Skeletal muscle cell (primary cell): ENCODE data around the gene FBXO10.
"Not testable (repeated sequence)": the region's sequence is repeated elsewhere in the genome, so short reads cannot be mapped to it uniquely, and the experiment has no call there.

ENCODE experiments used
- DNase-seq: peaks from one replicate; pipeline ENCODE4 v3.0.0-alpha.2; 2010; ENCODE audit warnings: low read depth
- H3K4me3 ChIP-seq: 2 replicates; pipeline ENCODE4 v1.5.1; 2011; ENCODE audit warnings: low read depth, mild to moderate bottlenecking, control low read depth, low read length, moderate library complexity

FBXO10 gene

DNA sequence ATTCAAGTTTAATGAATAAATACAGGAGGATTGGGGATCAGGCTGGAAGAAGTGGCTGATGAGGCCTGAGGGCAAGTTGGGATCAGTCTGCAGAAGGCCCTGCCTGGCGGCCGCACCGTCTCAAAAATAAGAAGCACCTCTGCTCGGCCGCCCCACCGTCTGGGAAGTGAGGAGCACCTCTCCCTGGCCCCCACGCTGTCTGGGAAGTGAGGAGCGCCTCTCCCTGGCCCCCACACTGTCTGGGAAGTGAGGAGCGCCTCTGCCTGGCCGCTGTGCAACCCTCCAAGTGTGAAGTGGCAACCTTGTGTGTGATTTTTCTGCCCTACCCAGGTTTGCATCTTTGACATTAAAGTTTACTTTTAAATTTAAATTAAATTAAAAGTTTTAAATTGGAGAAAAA is 55.1 kb downstream of the FBXO10 start:
- no peak for DNase-seq
- no peak overlapping the region for H3K4me3 ChIP-seq

GRCh38 chr9:37520641-37521040 is 55.5 kb downstream of the FBXO10 start:
- no peak overlapping the region for H3K4me3 ChIP-seq
- no peak for DNase-seq

GRCh38 chr9:37517923-37518322 is 58.3 kb downstream of the FBXO10 start:
- H3K4me3 ChIP-seq, result no peak overlapping the region
- DNase-seq, result no peak

GRCh38 chr9:37515620-37516258 is 60.4 kb downstream of the FBXO10 start:
- DNase-seq, result no peak
- no peak overlapping the region for H3K4me3 ChIP-seq

GRCh38 chr9:37514999-37515398 is 61.2 kb downstream of the FBXO10 start:
- H3K4me3 ChIP-seq, result no peak overlapping the region
- no peak for DNase-seq

GRCh38 chr9:37514415-37514814 is 61.8 kb downstream of the FBXO10 start:
- not testable (repeated sequence) for DNase-seq, H3K4me3 ChIP-seq

DNA sequence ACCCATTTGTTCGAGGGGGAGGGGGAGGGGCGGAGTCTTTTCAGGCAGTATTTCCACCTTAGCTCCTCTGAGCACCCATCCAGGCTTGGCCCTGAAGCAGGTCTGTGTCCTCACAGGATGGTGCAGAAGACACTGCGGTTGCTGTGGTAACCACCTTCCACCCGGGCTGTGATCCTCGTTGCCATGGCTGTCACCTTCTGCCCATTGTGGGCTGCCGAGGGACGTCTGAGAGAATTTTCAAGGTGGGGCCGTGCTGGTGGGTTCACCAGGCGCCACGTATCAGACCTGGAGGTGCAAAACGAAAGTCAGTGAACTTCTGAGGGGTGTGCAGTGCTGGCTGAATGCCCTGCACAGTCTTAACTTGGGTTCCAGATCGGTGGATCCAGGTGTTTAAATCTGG is 63.7 kb downstream of the FBXO10 start:
- DNase-seq, result no peak

DNA sequence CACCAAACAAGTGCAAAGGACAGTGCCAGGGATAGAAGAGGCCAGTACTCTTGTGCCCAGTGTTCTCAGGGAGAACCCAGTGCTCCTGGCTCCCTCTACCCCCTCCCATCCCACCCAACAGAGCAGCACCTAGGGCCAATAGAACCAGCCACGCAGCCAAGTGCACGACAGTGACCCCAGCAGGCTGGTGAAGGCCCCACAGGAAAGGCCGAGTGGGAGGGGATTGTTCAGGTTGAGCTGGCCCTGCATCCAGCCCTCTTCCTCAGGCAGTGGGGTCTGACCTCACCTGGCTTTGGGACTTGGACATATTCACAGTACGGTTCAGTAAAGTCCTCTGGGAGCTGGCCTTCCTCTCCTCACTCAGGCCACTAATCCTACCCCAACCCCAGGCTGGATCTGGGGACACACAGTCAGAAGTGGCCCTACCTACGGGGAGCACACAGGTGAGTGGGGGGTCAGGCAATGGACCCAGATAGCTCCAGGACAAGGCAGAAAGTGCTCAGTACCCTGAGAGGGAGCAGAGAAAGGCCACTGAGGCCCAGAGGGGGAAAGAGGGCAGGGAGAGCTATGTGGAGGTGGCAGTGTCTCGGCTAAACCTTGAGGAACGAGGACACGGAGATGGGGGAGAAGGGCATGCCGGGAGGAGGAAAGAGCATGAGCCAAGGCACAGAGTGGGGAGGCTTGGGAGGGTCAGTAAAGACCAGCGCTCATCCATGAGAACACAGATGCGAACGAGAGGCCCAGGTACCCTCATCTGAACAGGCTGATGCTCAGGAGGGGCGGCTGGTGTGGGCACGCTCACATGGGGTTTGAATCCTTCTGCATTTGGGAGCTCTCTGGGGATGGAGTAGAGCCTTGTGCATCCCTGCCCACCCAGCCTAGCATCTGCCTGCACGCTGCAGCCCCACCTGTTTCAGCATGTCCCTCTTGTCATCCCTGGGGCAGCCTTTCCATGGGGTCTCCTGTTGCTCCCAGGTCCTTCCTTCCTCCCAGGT is 64.9 kb downstream of the FBXO10 start:
- DNase-seq, result no peak
- no peak overlapping the region for H3K4me3 ChIP-seq

More for the DNA sequence above, 63.7 kb downstream of the FBXO10 start:
- no peak overlapping the region for H3K4me3 ChIP-seq

GRCh38 chr9:37510053-37510452 is 66.1 kb downstream of the FBXO10 start:
- DNase-seq, result not testable (repeated sequence)

GRCh38 chr9:37509536-37509935 is 66.6 kb downstream of the FBXO10 start:
- H3K4me3 ChIP-seq, result no peak overlapping the region
- DNase-seq, result no peak

More at GRCh38 chr9:37510053-37510452, 66.1 kb downstream of the FBXO10 start:
- H3K4me3 ChIP-seq, result not testable (repeated sequence)

DNA sequence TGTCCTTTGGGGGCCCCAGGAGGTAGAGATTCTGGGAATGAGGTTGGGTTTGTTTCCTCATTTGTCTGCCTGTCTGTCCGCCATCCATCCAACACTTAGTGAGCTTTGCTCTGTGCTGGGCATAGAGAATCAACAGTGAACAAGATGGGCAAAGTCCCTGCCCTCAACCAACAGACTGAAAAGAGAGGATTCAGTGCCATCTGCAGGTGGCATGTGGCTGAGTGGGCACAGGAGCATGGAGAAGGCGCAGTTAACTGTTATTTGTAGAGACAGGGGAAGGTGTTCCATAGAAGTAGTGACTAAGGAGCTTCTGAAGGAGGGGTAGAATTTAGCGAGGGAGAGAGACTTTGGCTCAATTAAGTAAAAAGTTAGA is 67.4 kb downstream of the FBXO10 start:
- H3K4me3 ChIP-seq, result no peak overlapping the region
- DNase-seq, result no peak

- DNase-seq, result no peak
- H3K4me3 ChIP-seq, result no peak overlapping the region
Observed at GRCh38 chr9:37508135-37508833, 67.9 kb downstream of the FBXO10 start.

- H3K4me3 ChIP-seq, result no peak overlapping the region
- no peak for DNase-seq
Observed at GRCh38 chr9:37507566-37508134, 68.5 kb downstream of the FBXO10 start.

DNA sequence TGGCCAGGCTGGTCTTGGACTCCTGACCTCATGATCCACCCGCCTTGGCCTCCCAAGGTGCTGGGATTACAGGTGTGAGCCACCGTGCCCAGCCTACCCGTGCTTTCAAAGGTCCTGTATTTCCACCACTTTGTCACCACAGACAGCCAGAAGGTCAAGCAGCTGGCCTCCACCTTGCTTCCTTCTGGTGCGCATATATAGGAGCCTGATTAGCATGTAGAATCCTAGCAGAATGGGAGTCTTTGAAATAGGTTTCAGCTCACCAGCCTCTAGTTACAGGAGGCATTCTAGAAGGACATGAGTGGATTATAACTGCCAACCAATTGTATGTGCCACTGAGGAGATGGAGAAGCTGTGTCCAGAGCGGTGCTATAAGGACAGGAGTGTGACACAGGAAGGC is 71.6 kb downstream of the FBXO10 start:
- no peak overlapping the region for H3K4me3 ChIP-seq

GRCh38 chr9:37503736-37504135 is 72.4 kb downstream of the FBXO10 start:
- no peak for DNase-seq
- H3K4me3 ChIP-seq, result no peak overlapping the region

More for the DNA sequence above, 71.6 kb downstream of the FBXO10 start:
- DNase-seq, result no peak

GRCh38 chr9:37501957-37502596 is 74.1 kb downstream of the FBXO10 start:
- no peak for DNase-seq
- H3K4me3 ChIP-seq, result no peak overlapping the region

- DNase-seq, result no peak
- H3K4me3 ChIP-seq, result no peak overlapping the region
Observed at GRCh38 chr9:37499297-37499696, 76.9 kb downstream of the FBXO10 start.

GRCh38 chr9:37498457-37498856 is 77.7 kb downstream of the FBXO10 start:
- no peak for DNase-seq
- no peak overlapping the region for H3K4me3 ChIP-seq

DNA sequence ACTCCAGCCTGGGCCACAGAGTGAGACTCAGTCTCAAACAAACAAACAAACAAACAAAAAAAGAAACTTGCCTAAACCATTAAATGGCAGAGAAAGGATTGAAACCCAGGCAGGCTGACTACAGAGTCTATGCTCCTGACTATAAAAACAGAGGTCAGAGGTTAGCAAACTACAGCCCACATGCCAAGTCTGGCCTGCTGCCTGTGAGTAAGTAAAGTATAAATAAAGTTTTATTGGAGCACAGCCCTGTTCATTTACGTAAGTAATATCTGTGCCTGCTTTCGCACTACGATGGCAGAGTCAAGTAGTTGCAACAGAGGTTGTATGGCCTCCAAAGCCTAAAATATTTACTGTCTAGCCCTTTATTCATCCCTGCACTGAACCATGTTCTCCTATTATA is 78.9 kb downstream of the FBXO10 start:
- no peak for DNase-seq
- H3K4me3 ChIP-seq, result no peak overlapping the region
